Right atrium auricular region (tissue), 2 donors: ENCODE results near the gene STRC. TPM values are rescaled to one million over a fixed set of nuclear protein-coding genes. Genes with fewer than 3 reads are reported as not detected.
"Not testable (repeated sequence)": the region's sequence is repeated elsewhere in the genome, so short reads cannot be mapped to it uniquely, and the experiment has no call there.

Source experiments
- DNase-seq: peaks from one replicate; pipeline ENCODE4 v3.0.0-alpha.2; 2019; ENCODE audit warnings: low spot score
- H3K27ac ChIP-seq, 2 donors: fragments of 200-600 bp; sonication (generic); 1 replicate in 1 of 2; 2 replicates in 1 of 2; pipeline ENCODE4 v1.5.1; 2016 to 2019
- H3K27me3 ChIP-seq, 2 donors: fragments of 200-600 bp; sonication (generic); one replicate each; pipeline versions ENCODE4 v1.5.1 to v1.6.0; 2017 to 2019
- H3K36me3 ChIP-seq: fragments of 200-600 bp; sonication (generic); one replicate; pipeline ENCODE4 v1.5.1; 2016
- H3K4me1 ChIP-seq, 2 donors: fragments of 200-600 bp; sonication (generic); one replicate each; pipeline versions ENCODE4 v1.5.1 to v1.6.0; 2017 to 2019
- H3K4me3 ChIP-seq, 2 donors: fragments of 200-600 bp; sonication (generic); 1 replicate in 1 of 2; 2 replicates in 1 of 2; pipeline ENCODE4 v1.5.1; 2017 to 2019; ENCODE audit warnings: mild to moderate bottlenecking in 1 of 2, moderate library complexity in 1 of 2
- H3K9me3 ChIP-seq, 2 donors: fragments of 200-600 bp; sonication (generic); one replicate each; pipeline ENCODE4 v1.5.1; 2019
- CTCF ChIP-seq, 2 donors: fragments of 200-600 bp; sonication (generic); IDR thresholded peaks; one replicate each; pipeline ENCODE4 v1.5.1; 2019; ENCODE audit warnings: antibody characterized with exemption in 2 of 2
- total RNA-seq, 2 donors: library from RNA; depleted of rRNA; stranded (reverse); fragments of >200 nt; gene quantifications; one replicate each; pipeline ENCODE4 v1.1.0, GENCODE V29; 2016

Gene STRC
- total RNA-seq, 2 donors from 2014 or later, result 0.39 TPM; not detected in 1

DNA sequence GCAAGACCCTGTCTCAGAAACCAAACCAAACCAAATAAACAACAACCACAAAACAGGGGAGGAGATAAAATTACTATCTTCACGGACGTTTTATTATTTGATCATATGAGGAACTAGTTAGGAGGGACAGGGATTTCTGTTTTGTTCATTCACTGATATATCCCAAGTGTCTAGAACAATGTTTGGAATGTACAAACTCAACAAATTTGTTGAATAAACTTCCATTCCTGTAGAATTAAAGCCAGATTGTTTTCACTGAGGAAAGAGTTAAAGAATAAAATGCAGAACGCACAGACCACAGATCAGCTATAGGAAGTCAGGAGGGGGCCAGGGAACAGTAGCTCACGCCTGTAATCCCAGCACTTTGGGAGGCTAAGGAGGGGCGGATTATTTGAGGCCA, 6.5 kb upstream of the STRC start:
- no peaks in the 10 kb centered on the region for H3K4me1 ChIP-seq
- no peaks in the 10 kb centered on the region for H3K9me3 ChIP-seq
- H3K4me3 ChIP-seq, result no peak overlapping the region
- H3K27me3 ChIP-seq, result no peaks in the 10 kb centered on the region
- no peaks in the 10 kb centered on the region for H3K36me3 ChIP-seq
- no peak overlapping the region for H3K27ac ChIP-seq
- TF ChIP-seq CTCF (IDR thresholded peaks at IDR 0.05), result no peak
- no peak for DNase-seq

DNA sequence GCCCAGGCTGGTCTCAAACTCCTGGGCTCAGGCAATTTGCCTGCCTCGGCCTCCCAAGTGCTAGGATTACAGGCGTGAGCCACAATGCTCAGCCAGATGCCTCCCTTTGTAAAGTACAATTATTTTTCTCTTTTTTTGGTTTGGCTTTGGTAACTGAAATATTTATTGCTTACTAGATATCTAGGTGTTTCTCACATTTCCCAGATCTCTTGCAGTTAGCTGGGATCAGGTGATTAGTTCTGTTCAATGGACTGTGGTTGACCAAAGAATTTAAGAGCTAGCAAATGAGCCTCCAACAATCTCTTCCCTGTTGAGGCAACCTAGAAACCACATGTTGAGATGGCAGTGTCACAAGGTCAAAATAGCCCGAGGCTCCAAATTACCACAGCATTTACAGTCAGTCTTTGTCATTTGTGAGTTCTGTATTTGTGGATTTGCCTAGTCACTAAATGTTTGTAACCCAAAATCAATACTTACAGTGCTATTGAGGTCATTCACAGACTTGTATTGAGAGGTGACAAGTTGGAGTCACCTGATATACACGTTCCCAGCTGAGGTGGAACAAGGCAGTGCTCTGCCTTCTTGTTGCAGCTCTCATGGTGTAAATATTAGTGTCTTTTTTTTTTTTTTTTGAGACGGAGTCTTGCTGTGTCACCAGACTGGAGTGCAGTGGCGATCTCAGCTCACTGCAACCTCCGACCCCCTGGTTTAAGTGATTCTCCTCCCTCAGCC, 3.6 kb upstream of the STRC start:
- DNase-seq, H3K4me1 ChIP-seq, H3K27ac ChIP-seq, H3K36me3 ChIP-seq, H3K27me3 ChIP-seq, H3K4me3 ChIP-seq, H3K9me3 ChIP-seq: not testable (repeated sequence)

DNA sequence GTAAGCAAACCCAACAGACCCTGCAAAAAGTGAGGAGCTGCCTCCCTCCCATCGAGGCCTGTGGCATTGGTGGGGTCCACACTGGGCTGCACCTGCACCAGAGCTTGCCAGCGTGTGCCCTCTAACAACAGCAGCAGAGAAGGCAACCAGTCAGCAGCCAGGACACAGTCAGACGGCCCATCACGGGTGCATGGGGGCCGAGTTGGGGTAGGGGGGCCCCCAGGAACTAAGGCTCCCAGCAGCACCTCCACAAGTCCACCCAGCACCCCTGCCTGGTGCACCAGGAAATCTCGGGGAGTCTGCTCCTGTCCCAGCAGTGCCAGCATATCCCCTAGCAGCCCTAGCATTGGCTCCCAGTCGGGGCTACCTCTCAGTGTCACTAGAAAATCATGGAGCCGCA, 850 bp downstream of the STRC start:
- H3K4me1 ChIP-seq, H3K36me3 ChIP-seq, DNase-seq, H3K9me3 ChIP-seq, H3K4me3 ChIP-seq, H3K27me3 ChIP-seq, H3K27ac ChIP-seq: not testable (repeated sequence)

- H3K4me1 ChIP-seq, H3K4me3 ChIP-seq, H3K27me3 ChIP-seq, DNase-seq, H3K9me3 ChIP-seq, H3K36me3 ChIP-seq, H3K27ac ChIP-seq: not testable (repeated sequence)
Measured at GRCh38 chr15:43602233-43602632, 16.4 kb downstream of the STRC start.

GRCh38 chr15:43600200-43600599, 18.4 kb downstream of the STRC start:
- not testable (repeated sequence) for H3K4me1 ChIP-seq, H3K27ac ChIP-seq, H3K27me3 ChIP-seq, H3K36me3 ChIP-seq, H3K4me3 ChIP-seq, DNase-seq, H3K9me3 ChIP-seq

GRCh38 chr15:43599131-43599530, 19.5 kb downstream of the STRC start:
- H3K4me1 ChIP-seq, H3K27ac ChIP-seq, H3K9me3 ChIP-seq, H3K36me3 ChIP-seq, H3K4me3 ChIP-seq, H3K27me3 ChIP-seq, DNase-seq: not testable (repeated sequence)

DNA sequence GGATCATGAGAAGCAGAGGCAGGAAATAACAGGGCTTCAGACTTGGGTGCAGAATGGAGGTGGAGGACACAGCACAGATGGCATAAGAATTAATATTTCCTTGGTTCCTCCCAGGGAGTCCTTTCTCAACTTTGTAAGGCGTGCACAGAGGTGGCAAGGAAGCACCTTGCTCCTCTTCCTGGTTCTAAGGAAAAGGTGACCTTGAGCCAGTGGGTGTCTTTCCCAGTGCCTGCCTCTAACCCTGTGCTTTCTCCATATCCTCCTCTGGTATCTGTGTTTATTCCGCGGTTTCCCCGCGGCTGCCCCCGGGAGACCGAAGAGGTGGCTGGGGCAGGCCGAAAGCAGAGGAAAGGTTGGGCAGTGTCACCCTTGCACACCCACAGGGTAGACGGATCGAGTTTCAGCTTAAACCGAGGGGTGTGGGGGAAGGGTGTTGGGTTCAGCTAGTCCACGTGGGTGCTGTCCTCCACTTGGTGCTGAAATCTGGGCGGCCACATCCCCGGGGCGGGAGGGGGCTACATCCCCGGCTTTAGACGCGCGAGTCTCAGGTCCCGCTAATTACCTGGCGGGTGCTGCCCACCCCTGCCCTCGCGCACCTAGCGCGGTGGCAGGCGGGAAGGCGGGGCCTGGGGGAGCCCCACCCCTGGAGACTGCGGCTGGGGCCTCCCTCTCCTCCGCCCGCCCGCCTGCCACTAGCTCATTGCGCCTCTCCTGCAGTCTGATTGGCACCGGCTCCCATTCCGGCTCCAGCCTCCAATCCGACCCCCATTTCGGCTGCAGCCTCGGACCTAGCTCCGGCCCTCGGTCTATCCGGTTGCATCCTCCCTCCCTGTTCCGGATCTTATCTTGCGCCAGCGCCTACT, 25.0 kb downstream of the STRC start, which contains the start of gene CKMT1B:
CKMT1B (plus strand) TSS at position 700 of the 863 bp plus-strand sequence. CDS start 192 bp downstream, outside the sequence.
- not testable (repeated sequence) for H3K27ac ChIP-seq, H3K9me3 ChIP-seq, DNase-seq, H3K4me1 ChIP-seq, H3K36me3 ChIP-seq, H3K4me3 ChIP-seq, H3K27me3 ChIP-seq

- H3K4me3 ChIP-seq, H3K27ac ChIP-seq, H3K4me1 ChIP-seq, H3K9me3 ChIP-seq, H3K36me3 ChIP-seq, H3K27me3 ChIP-seq, DNase-seq: not testable (repeated sequence)
Measured at GRCh38 chr15:43592841-43593240, 25.8 kb downstream of the STRC start.

GRCh38 chr15:43589778-43590466, 28.7 kb downstream of the STRC start, which contains the start of gene PPIP5K1:
Gene PPIP5K1 (minus strand): TSS chr15:43590208. CDS start chr15:43584504, 5,704 bp downstream.
- H3K27me3 ChIP-seq, H3K9me3 ChIP-seq, H3K4me3 ChIP-seq, DNase-seq, H3K27ac ChIP-seq, H3K36me3 ChIP-seq, H3K4me1 ChIP-seq: not testable (repeated sequence)

GRCh38 chr15:43574607-43575006, 44.0 kb downstream of the STRC start:
- H3K27me3 ChIP-seq, DNase-seq, H3K4me1 ChIP-seq, H3K4me3 ChIP-seq, H3K27ac ChIP-seq, H3K9me3 ChIP-seq, H3K36me3 ChIP-seq: not testable (repeated sequence)

DNA sequence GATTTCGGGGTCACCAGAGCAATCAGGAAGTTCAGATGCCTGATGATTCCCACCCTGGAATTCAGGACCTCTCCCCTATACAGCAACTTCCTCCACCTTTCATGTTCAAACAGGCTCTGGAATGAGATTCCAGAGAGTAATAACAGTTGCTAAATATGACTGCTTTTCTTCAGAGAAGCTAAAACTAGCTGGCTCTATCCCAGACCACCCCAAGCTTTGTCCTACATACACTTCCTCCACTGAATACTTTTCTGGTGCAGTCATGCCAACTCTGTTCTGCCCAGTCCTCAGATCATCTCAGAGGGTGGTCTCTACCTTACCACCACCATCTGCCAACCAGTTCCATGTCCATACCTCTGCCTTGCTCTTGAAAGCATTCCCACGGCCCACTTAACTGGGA, 52.0 kb downstream of the STRC start:
- not testable (repeated sequence) for H3K9me3 ChIP-seq, H3K27ac ChIP-seq, H3K4me3 ChIP-seq, DNase-seq, H3K4me1 ChIP-seq, H3K27me3 ChIP-seq, H3K36me3 ChIP-seq

- not testable (repeated sequence) for H3K36me3 ChIP-seq, H3K27me3 ChIP-seq, H3K4me3 ChIP-seq, DNase-seq, H3K4me1 ChIP-seq, H3K27ac ChIP-seq, H3K9me3 ChIP-seq
Measured at GRCh38 chr15:43563793-43564192, 54.8 kb downstream of the STRC start.

GRCh38 chr15:43562753-43563152, 55.8 kb downstream of the STRC start:
- H3K4me1 ChIP-seq, H3K27me3 ChIP-seq, H3K9me3 ChIP-seq, H3K36me3 ChIP-seq, H3K27ac ChIP-seq, DNase-seq, H3K4me3 ChIP-seq: not testable (repeated sequence)
